Upper lobe of left lung (tissue), 6 donors: ENCODE measurements around the gene ZCCHC24. TPM values are rescaled to one million over a fixed set of nuclear protein-coding genes. Genes with fewer than 3 reads are reported as not detected.

Experiments used
- ATAC-seq, 2 donors: fragments of 200-7000 bp; cut with Tn5 transposase; one replicate each; pipeline ENCODE4 v1.9.1; 2022; ENCODE audit warnings: mild to moderate bottlenecking in 2 of 2, moderate library complexity in 2 of 2; ENCODE audit not compliant: low FRiP score in 2 of 2
- DNase-seq, 2 donors: peaks; one replicate each; pipeline ENCODE4 v3.0.0-alpha.2; 2019 to 2020
- H3K27ac ChIP-seq, 4 donors: fragments of 200-600 bp; sonication (generic); one replicate each; pipeline ENCODE4 v1.5.1; 2016 to 2019
- H3K27me3 ChIP-seq, 4 donors: fragments of 200-600 bp; sonication (generic); one replicate each; pipeline ENCODE4 v1.5.1; 2017 to 2019
- H3K36me3 ChIP-seq, 4 donors: fragments of 200-600 bp; sonication (generic); one replicate each; pipeline ENCODE4 v1.5.1; 2016 to 2019
- H3K4me1 ChIP-seq, 4 donors: fragments of 200-600 bp; sonication (generic); one replicate each; pipeline ENCODE4 v1.5.1; 2018 to 2019
- H3K4me3 ChIP-seq, 4 donors: fragments of 200-600 bp; sonication (generic); one replicate each; pipeline ENCODE4 v1.5.1; 2017 to 2019; ENCODE audit warnings: mild to moderate bottlenecking in 2 of 4, moderate library complexity in 1 of 4
- H3K9me3 ChIP-seq, 4 donors: fragments of 200-600 bp; sonication (generic); one replicate each; pipeline ENCODE4 v1.5.1; 2018 to 2019
- CTCF ChIP-seq, 6 experiments: fragments of 450-650 bp in 4 of 6; fragments of 200-600 bp in 2 of 6; sonication (generic) in 2 of 6; IDR thresholded peaks; one replicate each; pipeline ENCODE4 v1.5.1; 2016 to 2019; ENCODE audit warnings: antibody characterized with exemption in 6 of 6
- EP300 ChIP-seq, 4 donors: sonication (generic); formaldehyde crosslinking; IDR thresholded peaks; one replicate each; pipeline ENCODE4 v1.5.1; 2017; ENCODE audit warnings: antibody characterized with exemption in 4 of 4, control low read depth in 2 of 4
- POLR2A ChIP-seq, 4 donors: fragments of 450-650 bp; IDR thresholded peaks; one replicate each; pipeline ENCODE4 v1.5.1; 2016 to 2017; ENCODE audit warnings: antibody characterized with exemption in 4 of 4, mild to moderate bottlenecking in 2 of 4
- POLR2AphosphoS5 ChIP-seq, 2 donors: sonication (generic); formaldehyde crosslinking; IDR thresholded peaks; one replicate each; pipeline ENCODE4 v1.5.1; 2017; ENCODE audit warnings: antibody characterized with exemption in 2 of 2
- WGBS, 2 donors: methylation state at CpG; one replicate each; pipeline ENCODE4 v1.1.5; 2017 to 2018; 5-methylcytosine and 5-hydroxymethylcytosine counted together
- total RNA-seq, 6 donors: library from RNA; depleted of rRNA in 4 of 6; stranded (reverse); fragments of >200 nt in 4 of 6; gene quantifications; one replicate each; pipeline versions ENCODE4 v1.1.0 to v1.2.1, GENCODE V29; 2016 to 2021
- donor health status: DM: no; HTN: no; CAD: no; lungs with moderate emphysema.
- donor health status: DM: no; HTN: yes; CAD: no; lungs with severe emphysema.

The ZCCHC24 gene
- total RNA-seq, 6 donors from 2014 or later, result 12.6 to 45.7 (median 21.0) TPM

- TF ChIP-seq POLR2AphosphoS5 (IDR thresholded peaks at IDR 0.05) (no peak), POLR2A (IDR thresholded peaks at IDR 0.05) (no peak), CTCF (IDR thresholded peaks at IDR 0.05) (no peak), EP300 (IDR thresholded peaks at IDR 0.05) (no peak)
- Histone ChIP-seq H3K4me1 (peaks cover 45 to 50% (median 49%) of the 10 kb centered on the region in 4 donors), H3K4me3 (no peak overlapping the region), H3K27me3 (no peaks in the 10 kb centered on the region), H3K36me3 (peaks cover 0 to 12% (median 3%) of the 10 kb centered on the region in 4 donors), H3K9me3 (no peaks in the 10 kb centered on the region), H3K27ac (peak overlapping the region; percentile 32 to 91 (median 85))
- ATAC-seq, result no peak
- 68 to 69% methylated on average over 5 to 6 of the region's 6 CpGs for WGBS, 2 donors
- DNase-seq, result no peak
Observed at GRCh38 chr10:79397051-79397450, 48.4 kb downstream of the ZCCHC24 start.

- no peak for TF ChIP-seq CTCF (IDR thresholded peaks at IDR 0.05)
- TF ChIP-seq POLR2A (IDR thresholded peaks at IDR 0.05), result no peak
- no peak for TF ChIP-seq POLR2AphosphoS5 (IDR thresholded peaks at IDR 0.05)
- no peak for TF ChIP-seq EP300 (IDR thresholded peaks at IDR 0.05)
- peaks cover 0 to 12% (median 3%) of the 10 kb centered on the region in 4 donors for H3K36me3 ChIP-seq
- no peaks in the 10 kb centered on the region for H3K27me3 ChIP-seq
- no peak for ATAC-seq
- no peak overlapping the region for H3K4me3 ChIP-seq
- WGBS, 2 donors, result 62 to 83% methylated on average over 2 to 5 of the region's 5 CpGs
- no peaks in the 10 kb centered on the region for H3K9me3 ChIP-seq
- H3K4me1 ChIP-seq, result peaks cover 40 to 46% (median 44%) of the 10 kb centered on the region in 4 donors
- peak overlapping the region in 2 of 4 donors; percentile 87 to 91 for H3K27ac ChIP-seq
- DNase-seq, result no peak
Observed at GRCh38 chr10:79396520-79396919, 48.9 kb downstream of the ZCCHC24 start.

GRCh38 chr10:79394664-79395063 lies 50.8 kb downstream of the ZCCHC24 start:
- Histone ChIP-seq H3K4me3 (no peak overlapping the region), H3K9me3 (no peaks in the 10 kb centered on the region), H3K27me3 (no peaks in the 10 kb centered on the region), H3K4me1 (peaks cover 21 to 33% (median 28%) of the 10 kb centered on the region in 4 donors), H3K27ac (no peak overlapping the region), H3K36me3 (peaks cover 0 to 12% (median 3%) of the 10 kb centered on the region in 4 donors)
- DNase-seq (peak in 1 of 2 donors; percentile 56), ATAC-seq (no peak)
- WGBS, 2 donors, result 68 to 80% methylated on average over 5 of the region's 5 CpGs
- TF ChIP-seq CTCF (IDR thresholded peaks at IDR 0.05) (no peak), POLR2A (IDR thresholded peaks at IDR 0.05) (no peak), POLR2AphosphoS5 (IDR thresholded peaks at IDR 0.05) (no peak), EP300 (IDR thresholded peaks at IDR 0.05) (no peak)

- 89 to 93% methylated on average over 16 to 17 of the region's 17 CpGs for WGBS, 2 donors
- DNase-seq, result no peak
- Histone ChIP-seq H3K36me3 (peaks cover 0 to 12% (median 3%) of the 10 kb centered on the region in 4 donors), H3K4me3 (no peak overlapping the region), H3K27me3 (no peaks in the 10 kb centered on the region), H3K27ac (no peak overlapping the region), H3K9me3 (no peaks in the 10 kb centered on the region), H3K4me1 (peaks cover 15 to 27% (median 23%) of the 10 kb centered on the region in 4 donors)
- TF ChIP-seq CTCF (IDR thresholded peaks at IDR 0.05), result no peak
- TF ChIP-seq POLR2A (IDR thresholded peaks at IDR 0.05), result no peak
- TF ChIP-seq POLR2AphosphoS5 (IDR thresholded peaks at IDR 0.05), result no peak
- no peak for TF ChIP-seq EP300 (IDR thresholded peaks at IDR 0.05)
- no peak for ATAC-seq
Observed at GRCh38 chr10:79393924-79394610, 51.4 kb downstream of the ZCCHC24 start.
